B cell (primary cell): ENCODE results near the gene ADSS1. TPM values are rescaled to one million over a fixed set of nuclear protein-coding genes. Genes with fewer than 3 reads are reported as not detected.

ENCODE experiments used
- ATAC-seq: fragments of 200-7000 bp; cut with Tn5 transposase; one replicate; pipeline ENCODE4 v1.10.0; 2021; ENCODE audit warnings: low read depth, mild to moderate bottlenecking, moderate number of reproducible peaks, moderate library complexity
- CTCF ChIA-PET: fragments of 350-600 bp; sonication (Branson Sonifier 250); formaldehyde crosslinking; loops from one replicate; lab custom pipeline; 2021; ENCODE audit warnings: antibody characterized with exemption, inconsistent platforms; lab: Charles Lee
- POLR2A ChIA-PET: fragments of 350-600 bp; sonication (Branson Sonifier 250); formaldehyde crosslinking; loops from one replicate; lab custom pipeline; 2021; ENCODE audit warnings: antibody characterized with exemption; lab: Charles Lee
- DNase-seq: peaks from one replicate; pipeline ENCODE4 v3.0.0; 2013
- H2AFZ ChIP-seq: 2 replicates; pipeline ENCODE4 v1.6.1; 2012; ENCODE audit warnings: mild to moderate bottlenecking, low read depth, low read length; ENCODE audit not compliant: insufficient read depth, poor library complexity, severe bottlenecking
- H3K27ac ChIP-seq, 2 donors: 1 replicate in 1 of 2; 2 replicates in 1 of 2; pipeline ENCODE4 v1.5.1; 2012 to 2013; ENCODE audit warnings: low read length in 2 of 2, mild to moderate bottlenecking in 2 of 2, moderate library complexity in 1 of 2
- H3K27me3 ChIP-seq, 4 experiments: fragments of 200-600 bp in 1 of 4; sonication (generic) in 1 of 4; replicated peaks in 1 of 4; 1 replicate in 2 of 4; 2 replicates in 2 of 4; pipeline versions ENCODE4 v1.6.1 to v1.7.0; 2013 to 2016; ENCODE audit warnings: low read length in 3 of 4, mild to moderate bottlenecking in 2 of 4, mixed read lengths in 1 of 4, moderate library complexity in 1 of 4; ENCODE audit not compliant: insufficient read depth in 4 of 4, control insufficient read depth in 3 of 4; ENCODE audit errors: control extremely low read depth in 1 of 4
- H3K36me3 ChIP-seq, 2 experiments: replicated peaks in 1 of 2; 1 replicate in 1 of 2; 2 replicates in 1 of 2; pipeline versions ENCODE4 v1.6.1 to v1.7.1; 2013; ENCODE audit warnings: low read length in 1 of 2; ENCODE audit not compliant: insufficient read depth in 2 of 2, control insufficient read depth in 1 of 2; ENCODE audit errors: control extremely low read depth in 1 of 2, extremely low read depth in 1 of 2
- H3K4me1 ChIP-seq, 2 donors: fragments of 200-600 bp in 1 of 2; sonication (generic) in 1 of 2; 1 replicate in 1 of 2; 2 replicates in 1 of 2; pipeline versions ENCODE4 v1.5.1 to v1.6.1; 2013 to 2017; ENCODE audit warnings: low read length in 2 of 2; ENCODE audit not compliant: control insufficient read depth in 2 of 2, insufficient read depth in 2 of 2
- H3K4me2 ChIP-seq: replicated peaks from 2 replicates; pipeline ENCODE3; 2012; ENCODE audit warnings: mild to moderate bottlenecking, low read depth, low read length; ENCODE audit not compliant: poor library complexity, severe bottlenecking
- H3K4me3 ChIP-seq, 5 experiments: fragments of 200-600 bp in 1 of 5; sonication (generic) in 1 of 5; 1 replicate in 3 of 5; 2 replicates in 2 of 5; pipeline versions ENCODE4 v1.5.1 to v1.7.0; 2011 to 2016; ENCODE audit warnings: low read length in 4 of 5, mild to moderate bottlenecking in 4 of 5, low read depth in 2 of 5, control low read depth in 1 of 5, moderate library complexity in 1 of 5; ENCODE audit not compliant: insufficient read depth in 1 of 5; ENCODE audit errors: control extremely low read depth in 1 of 5, extremely low read depth in 1 of 5
- H3K79me2 ChIP-seq: fragments of 200-600 bp; sonication (generic); one replicate; pipeline ENCODE4 v1.6.0; 2016; ENCODE audit warnings: low read length; ENCODE audit not compliant: control insufficient read depth, insufficient read depth
- H3K9ac ChIP-seq: fragments of 200-600 bp; sonication (generic); 2 replicates; pipeline ENCODE4 v1.6.1; 2017; ENCODE audit warnings: mild to moderate bottlenecking, low read length, moderate library complexity
- H3K9me3 ChIP-seq, 3 donors: one replicate each; pipeline versions ENCODE4 v1.6.1 to v1.7.1; 2013; ENCODE audit warnings: low read length in 2 of 3; ENCODE audit not compliant: control insufficient read depth in 2 of 3, insufficient read depth in 1 of 3; ENCODE audit errors: control extremely low read depth in 1 of 3
- H4K20me1 ChIP-seq: 2 replicates; pipeline ENCODE4 v1.6.0; 2012; ENCODE audit warnings: mild to moderate bottlenecking, low read length; ENCODE audit not compliant: insufficient read depth, control insufficient read depth, poor library complexity, severe bottlenecking
- H3K27ac Mint-ChIP-seq: one replicate; pipeline ENCODE4 v1.8.0; 2021; ENCODE audit warnings: mixed read lengths
- H3K27me3 Mint-ChIP-seq: one replicate; pipeline ENCODE4 v1.8.0; 2021; ENCODE audit warnings: mixed read lengths
- H3K4me1 Mint-ChIP-seq: one replicate; pipeline ENCODE4 v1.8.0; 2021; ENCODE audit warnings: mixed read lengths
- H3K4me3 Mint-ChIP-seq: one replicate; pipeline ENCODE4 v1.8.0; 2021; ENCODE audit warnings: mixed read lengths
- H3K9me3 Mint-ChIP-seq: one replicate; pipeline ENCODE4 v1.8.0; 2022; ENCODE audit warnings: mixed read lengths; ENCODE audit not compliant: insufficient read depth
- CTCF ChIP-seq: fragments of 200-600 bp; IDR thresholded peaks from one replicate; pipeline ENCODE4 v1.8.0; 2022; ENCODE audit warnings: antibody characterized with exemption, mild to moderate bottlenecking
- EZH2 ChIP-seq: IDR thresholded peaks from 2 replicates; pipeline ENCODE4 v1.6.1; 2012; ENCODE audit warnings: borderline replicate concordance, low read depth, mild to moderate bottlenecking, moderate library complexity, low read length; ENCODE audit not compliant: insufficient read depth, poor library complexity, severe bottlenecking
- WGBS: methylation state at CpG from one replicate; pipeline ENCODE4 v1.1.5; 2013; ENCODE audit warnings: missing lambda C conversion rate; ENCODE audit not compliant: insufficient coverage; 5-methylcytosine and 5-hydroxymethylcytosine counted together
- intact Hi-C: fragments of 100-400 bp; cut with micrococcal nuclease; formaldehyde crosslinking; loops from one replicate; pipeline ENCODE4 v1.10.0; 2022
- polyA plus RNA-seq: library from polyadenylated mRNA; depleted of rRNA; stranded (reverse); fragments of >200 nt; gene quantifications from 2 replicates; pipeline ENCODE4 v1.2.3, GENCODE V29; 2012
- total RNA-seq, 2 donors: library from RNA; stranded (reverse); fragments of 120-200 nt in 1 of 2; gene quantifications; 1 replicate in 1 of 2; 2 replicates in 1 of 2; pipeline versions ENCODE4 v1.2.3 to v1.2.4, GENCODE V29; 2013 to 2022

Gene ADSS1
- total and polyA plus RNA-seq, 2 donors (not counting 1 experiment from before 2014, with no cell fraction given), result 0.33 to 1.7 TPM

DNA sequence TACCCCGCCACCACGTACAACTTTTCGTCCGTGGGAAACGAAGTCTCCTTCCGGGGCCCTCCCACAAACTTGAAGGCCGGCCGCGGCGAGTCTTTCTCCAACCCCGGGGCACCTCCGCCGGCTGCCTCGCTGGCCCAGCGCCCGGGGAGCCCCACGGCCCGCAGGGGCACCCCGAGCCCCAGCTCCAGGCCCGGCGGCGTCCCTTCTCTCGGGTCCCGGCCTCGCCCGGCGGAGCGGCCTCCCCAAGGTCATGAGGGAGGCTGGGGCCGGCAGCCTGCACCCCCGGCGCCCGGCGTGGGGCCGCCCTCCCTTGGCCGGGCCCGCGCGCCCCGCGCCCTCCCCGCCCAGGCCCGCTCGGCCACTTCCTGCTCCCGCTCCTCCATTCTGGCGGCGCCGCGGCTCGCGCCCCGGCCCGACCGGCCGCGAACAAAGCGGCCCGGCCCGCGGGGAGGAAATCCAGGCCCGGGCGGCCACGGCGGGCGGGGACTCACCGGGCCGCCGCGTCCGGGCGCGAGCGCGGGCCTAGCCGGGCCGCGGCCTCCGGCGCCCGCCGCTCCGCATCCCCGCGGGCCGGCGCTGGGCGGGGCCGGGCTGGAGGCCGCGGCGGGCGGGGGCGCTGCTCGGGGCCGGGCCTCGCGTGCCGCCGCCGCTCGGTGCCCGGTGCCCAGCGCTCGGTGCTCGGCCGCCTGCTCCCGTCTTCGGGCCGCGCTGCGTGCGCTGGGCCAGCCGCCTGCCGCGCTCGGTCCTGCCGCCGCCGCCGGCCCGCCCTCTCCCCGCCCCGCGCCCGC, 71.2 kb downstream of the ADSS1 start, which contains the start of gene AKT1:
AKT1 (minus strand) TSS at position 756 of the 788 bp plus-strand sequence. CDS start 3,105 bp downstream, outside the sequence.
- Histone ChIP-seq H3K4me2 (peak within 1 kb of the TSS; percentile 95), H4K20me1 (peaks cover 48% of the 10 kb centered on the region), H3K79me2 (peaks cover 48% of the 10 kb centered on the region), H3K36me3 (peaks cover 0 to 20% of the 10 kb centered on the region in 2 experiments), H3K4me1 (peaks cover 26 to 47% of the 10 kb centered on the region in 2 donors), H3K4me3 (peak within 1 kb of the TSS; percentile 35 to 64 (median 56)), H3K9me3 (no peaks in the 10 kb centered on the region), H2AFZ (peak within 1 kb of the TSS; percentile 48), H3K27me3 (no peaks in the 10 kb centered on the region), H3K9ac (peak within 1 kb of the TSS; percentile 77), H3K27ac (peak within 1 kb of the TSS; percentile 76 to 81)
- WGBS, result under 1% methylated on average over 123 of the region's 124 CpGs
- ATAC-seq (peak; percentile 31), DNase-seq (peak; percentile 59)
- CTCF ChIA-PET, result interaction anchor here (1.2 kb wide), 1 partner anchor 27 kb away, joined by 4 read pairs; no protein-coding TSS in a partner anchor
- Mint-ChIP-seq H3K9me3 (no peaks in the 10 kb centered on the region), H3K4me3 (peak within 1 kb of the TSS; percentile 90), H3K4me1 (peaks cover 51% of the 10 kb centered on the region), H3K27me3 (no peaks in the 10 kb centered on the region), H3K27ac (peak within 1 kb of the TSS; percentile 86)
- POLR2A ChIA-PET, result no interaction called here
- TF ChIP-seq EZH2 (no peak), CTCF (no peak)
- intact Hi-C loops, result loop anchor here (1.0 to 2.0 kb wide), 2 partner anchors 32 to 42 kb away; partner anchors contain the start of gene SIVA1
